ENCODE results near the gene GTF3C5.

GRCh38 chr9:133006731-133007352 is 24.0 kb upstream of the GTF3C5 start:
- TF ChIP-seq CTCF (IDR thresholded peaks at IDR 0.05) = no peak
- no peak for TF ChIP-seq POLR2A (IDR thresholded peaks at IDR 0.05)
- no peak for TF ChIP-seq POLR2AphosphoS5 (IDR thresholded peaks at IDR 0.05)

Data from prostate gland (tissue), 2 donors.